Activated T-cell treated with anti-CD3 and anti-CD28 coated beads, Interleukin-2, amount 50 U/mL, for 4 hours (primary cell): ENCODE measurements around the gene ERVK3-1. TPM values are rescaled to one million over a fixed set of nuclear protein-coding genes. Genes with fewer than 3 reads are reported as not detected.
A peak's percentile ranks its signal among the peaks of the same experiment; 100 is the strongest.

Source experiments
- ATAC-seq, 2 donors: fragments of 200-7000 bp; cut with Tn5 transposase; one replicate each; pipeline ENCODE4 v1.10.0; 2021
- DNase-seq: peaks from one replicate; pipeline ENCODE4 v3.0.0-alpha.2; 2020
- H3K27me3 Mint-ChIP-seq: one replicate; pipeline ENCODE4 v1.8.0; 2021; ENCODE audit warnings: low read depth, mixed read lengths
- H3K36me3 Mint-ChIP-seq: one replicate; pipeline ENCODE4 v1.8.0; 2022; ENCODE audit warnings: mixed read lengths; ENCODE audit not compliant: insufficient read depth
- H3K4me1 Mint-ChIP-seq: one replicate; pipeline ENCODE4 v1.8.0; 2021; ENCODE audit warnings: low read depth, mixed read lengths
- H3K4me3 Mint-ChIP-seq: one replicate; pipeline ENCODE4 v1.8.0; 2021; ENCODE audit warnings: mild to moderate bottlenecking, moderate library complexity, mixed read lengths
- H3K9me3 Mint-ChIP-seq: one replicate; pipeline ENCODE4 v1.8.0; 2021; ENCODE audit warnings: mixed read lengths
- total RNA-seq, 3 donors: library from RNA; stranded (reverse); gene quantifications; one replicate each; pipeline ENCODE4 v1.2.1, GENCODE V29; 2021

The ERVK3-1 gene
- total RNA-seq, 3 donors from 2014 or later: 117 TPM

DNA sequence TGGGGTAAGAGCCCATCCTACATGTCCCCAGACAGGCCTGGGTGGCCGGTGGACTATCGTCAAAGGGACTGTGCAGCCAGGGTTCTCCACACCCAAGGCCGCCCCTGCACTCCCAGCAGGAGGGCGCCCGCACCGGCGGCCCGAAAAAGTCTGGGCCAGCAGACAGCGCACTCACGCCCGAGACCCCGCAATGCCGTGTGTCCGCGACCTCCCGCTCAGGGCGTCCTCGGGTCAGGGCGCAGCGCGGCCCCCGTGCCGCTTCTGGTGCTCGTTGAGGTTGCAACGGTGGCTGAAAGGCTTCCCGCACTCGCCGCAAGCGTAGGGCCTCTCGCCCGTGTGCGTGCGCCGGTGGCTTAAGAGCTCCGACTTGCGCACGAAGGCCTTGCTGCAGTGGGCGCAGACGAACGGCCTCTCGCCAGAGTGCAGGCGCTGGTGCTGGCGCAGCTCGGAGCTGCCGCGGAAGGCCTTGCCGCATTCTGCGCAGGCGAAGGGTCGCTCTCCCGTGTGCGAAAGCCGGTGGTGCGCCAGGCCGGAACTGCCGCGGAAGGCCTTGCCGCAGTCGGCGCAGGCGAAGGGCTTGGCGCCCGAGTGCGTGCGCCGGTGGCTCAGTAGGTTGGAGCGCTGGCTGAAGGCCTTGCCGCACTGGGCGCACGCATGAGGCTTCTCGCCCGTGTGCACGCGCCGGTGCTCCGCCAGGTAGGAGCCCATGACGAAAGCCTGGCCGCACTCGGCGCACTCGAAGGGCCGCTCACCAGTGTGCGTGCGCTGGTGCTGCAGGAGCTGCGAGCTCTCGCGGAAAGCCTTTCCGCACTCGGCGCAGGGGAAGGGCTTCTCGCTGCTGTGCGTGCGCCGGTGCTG, 51.0 kb downstream of the ERVK3-1 start:
- H3K27me3 Mint-ChIP-seq: peaks cover 5% of the 10 kb centered on the region
- DNase-seq: no peak
- no peaks in the 10 kb centered on the region for H3K9me3 Mint-ChIP-seq
- no peaks in the 10 kb centered on the region for H3K36me3 Mint-ChIP-seq
- ATAC-seq: peak; percentile 76 to 79
- peak overlapping the region; percentile 56 for H3K4me3 Mint-ChIP-seq
- peaks cover 26% of the 10 kb centered on the region for H3K4me1 Mint-ChIP-seq

DNA sequence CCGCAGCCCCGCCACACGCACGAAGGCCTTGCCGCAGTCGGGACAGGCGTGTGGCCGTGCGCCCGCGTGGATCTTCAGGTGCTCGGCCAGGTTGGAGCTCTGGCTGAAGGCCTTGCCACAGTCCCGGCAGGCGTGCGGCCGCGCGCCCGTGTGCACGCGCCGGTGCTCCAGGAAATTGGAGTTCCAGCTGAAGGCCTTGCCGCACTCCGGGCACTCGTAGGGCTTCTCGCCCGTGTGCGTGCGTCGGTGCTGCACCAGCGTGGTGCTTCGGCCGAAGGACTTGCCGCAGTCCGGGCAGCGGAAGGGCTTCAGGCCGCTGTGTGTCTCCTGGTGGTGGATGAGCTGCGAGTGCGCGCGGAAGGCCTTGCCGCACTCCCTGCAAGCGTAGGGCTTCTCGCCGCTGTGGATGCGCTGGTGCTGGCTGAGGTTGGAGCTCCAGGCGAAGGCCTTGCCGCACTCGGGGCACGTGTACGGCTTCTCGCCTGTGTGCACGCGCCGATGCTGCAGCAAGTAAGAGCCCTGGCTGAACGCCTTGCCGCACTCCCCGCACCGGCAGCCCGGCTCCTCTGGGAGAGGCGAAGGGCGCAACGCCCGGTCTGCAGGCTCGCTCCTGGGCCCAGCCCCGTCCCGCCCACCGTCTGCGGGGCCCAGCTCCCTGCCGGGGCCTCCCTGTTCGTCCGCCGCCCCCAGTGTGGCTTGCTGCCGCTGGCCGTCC, 51.7 kb downstream of the ERVK3-1 start:
- ATAC-seq: peak in 1 of 2 donors; percentile 6
- Mint-ChIP-seq H3K4me1 (peaks cover 30% of the 10 kb centered on the region), H3K9me3 (no peaks in the 10 kb centered on the region), H3K27me3 (peaks cover 5% of the 10 kb centered on the region), H3K4me3 (peak overlapping the region; percentile 56), H3K36me3 (no peaks in the 10 kb centered on the region)
- no peak for DNase-seq

DNA sequence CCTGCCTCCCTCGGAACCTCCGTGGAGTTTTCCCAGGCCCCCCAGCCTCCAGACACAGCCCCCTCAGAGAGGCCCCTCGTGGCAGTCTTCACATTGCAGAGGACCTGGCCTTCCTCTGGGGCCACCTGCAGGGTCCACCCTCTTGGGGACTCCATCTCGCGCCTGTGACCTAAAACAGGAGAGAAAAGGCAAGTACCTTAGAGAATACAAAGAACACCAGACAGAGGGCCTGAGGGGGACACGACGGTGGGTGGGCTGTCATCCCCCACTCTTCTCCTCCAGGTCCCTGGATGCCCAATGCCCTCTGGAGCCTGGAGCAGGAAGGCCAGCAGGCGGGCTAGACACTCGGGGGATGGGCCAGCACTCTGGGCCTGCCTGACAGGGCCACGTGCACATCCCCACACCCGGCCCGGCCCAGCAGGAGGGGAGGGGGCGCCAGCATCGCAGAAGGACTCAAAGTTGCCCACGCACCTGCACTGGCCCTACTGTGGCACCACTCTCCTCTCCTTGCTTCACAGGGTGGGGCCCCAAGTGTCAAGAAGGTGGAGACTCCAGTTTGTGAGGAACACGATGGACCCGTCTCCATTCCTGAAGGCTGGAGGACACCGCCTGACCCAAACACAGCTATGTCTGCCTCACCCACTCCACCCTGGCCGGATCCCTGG, 52.4 kb downstream of the ERVK3-1 start:
- Mint-ChIP-seq H3K4me1 (peaks cover 32% of the 10 kb centered on the region), H3K27me3 (peaks cover 5% of the 10 kb centered on the region), H3K36me3 (no peaks in the 10 kb centered on the region), H3K9me3 (no peaks in the 10 kb centered on the region), H3K4me3 (no peak overlapping the region)
- DNase-seq (no peak), ATAC-seq (no peak)

DNA sequence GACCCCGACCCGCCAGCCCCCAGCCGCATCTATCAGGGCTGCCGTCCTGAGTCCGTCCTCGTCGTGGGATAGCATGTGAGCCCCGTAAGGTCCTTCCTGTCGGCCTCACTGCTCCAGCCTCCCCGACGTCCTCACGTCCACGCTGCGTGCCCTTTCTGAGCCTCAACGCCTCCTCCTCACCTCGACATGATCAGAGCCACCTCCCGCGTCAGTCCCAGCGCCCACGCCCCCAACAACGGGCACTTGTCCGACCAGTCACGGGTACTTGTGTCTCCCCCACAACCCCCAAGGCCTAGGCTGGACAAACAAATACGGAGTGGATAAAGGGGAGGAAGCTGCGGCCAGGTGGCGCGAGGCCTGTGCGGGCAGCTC, 56.7 kb downstream of the ERVK3-1 start:
- Mint-ChIP-seq H3K9me3 (no peaks in the 10 kb centered on the region), H3K4me3 (peak overlapping the region; percentile 94), H3K4me1 (peaks cover 22% of the 10 kb centered on the region), H3K36me3 (no peaks in the 10 kb centered on the region), H3K27me3 (peaks cover 5% of the 10 kb centered on the region)
- ATAC-seq (peak; percentile 9), DNase-seq (no peak)

DNA sequence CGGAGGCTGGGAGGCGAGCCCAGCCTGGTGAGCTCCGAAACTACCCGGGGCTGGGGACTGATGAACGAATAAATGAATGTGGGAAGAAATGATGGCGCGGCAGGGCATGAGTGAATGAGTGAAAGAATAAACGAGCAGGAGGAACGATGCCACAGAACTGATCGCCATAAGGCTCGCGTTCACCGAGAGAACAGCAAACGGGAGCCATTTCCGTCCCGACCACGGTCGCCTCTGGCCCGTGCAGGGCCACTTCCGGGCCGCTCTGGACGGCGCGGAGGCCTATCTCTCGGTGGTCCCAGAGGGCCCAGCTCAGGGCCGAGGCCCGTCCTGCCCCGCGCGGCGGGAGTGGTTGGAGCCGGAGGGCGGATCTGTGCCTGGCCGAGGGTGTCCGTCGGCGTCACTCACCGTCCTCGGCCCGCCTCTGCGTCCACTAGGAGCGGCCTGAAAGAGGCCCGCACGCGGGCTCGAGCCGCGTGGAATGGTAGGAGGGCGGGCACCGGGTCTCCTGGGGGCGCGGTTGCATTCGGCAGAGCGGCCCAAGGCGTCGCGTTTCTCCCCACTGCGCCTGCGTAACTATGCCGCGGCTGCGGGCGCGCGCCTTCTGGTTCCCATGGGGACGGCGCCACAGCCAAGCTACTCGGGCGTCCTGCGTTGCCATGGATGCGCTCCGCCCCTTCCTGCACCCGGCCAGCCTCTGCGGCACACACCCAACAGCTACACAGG, 57.3 kb downstream of the ERVK3-1 start, which contains the start of gene ZNF497:
TSS of gene ZNF497 (minus strand) at position 480 of the 723 bp plus-strand sequence. CDS start 5,116 bp downstream, outside the sequence.
- peak within 1 kb of the TSS; percentile 94 for H3K4me3 Mint-ChIP-seq
- H3K9me3 Mint-ChIP-seq: no peaks in the 10 kb centered on the region
- peak; percentile 92 to 94 for ATAC-seq
- no peaks in the 10 kb centered on the region for H3K36me3 Mint-ChIP-seq
- peaks cover 19% of the 10 kb centered on the region for H3K4me1 Mint-ChIP-seq
- H3K27me3 Mint-ChIP-seq: peaks cover 5% of the 10 kb centered on the region
- peak; percentile 96 for DNase-seq

DNA sequence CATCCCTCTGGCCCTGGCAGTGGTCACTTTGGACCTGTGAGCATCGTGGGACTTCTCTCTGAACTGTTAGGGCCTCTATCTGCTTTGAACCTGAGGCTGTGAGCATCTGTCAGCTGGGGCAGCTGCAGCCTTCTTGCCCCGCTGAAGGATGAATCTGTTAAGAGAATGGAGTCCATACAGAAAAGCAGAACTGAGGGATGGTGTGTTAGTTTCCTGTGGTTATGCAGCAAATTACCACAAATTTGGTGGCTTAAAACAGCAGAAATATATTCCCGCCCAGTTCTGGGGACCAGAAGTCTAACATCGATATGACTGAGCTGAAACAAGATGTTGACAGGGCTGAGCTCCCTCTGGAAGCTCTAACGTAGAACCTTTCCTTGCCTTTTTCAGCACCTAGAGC, 59.0 kb downstream of the ERVK3-1 start:
- Mint-ChIP-seq H3K4me3 (no peak overlapping the region), H3K27me3 (no peaks in the 10 kb centered on the region), H3K9me3 (no peaks in the 10 kb centered on the region), H3K36me3 (no peaks in the 10 kb centered on the region), H3K4me1 (peaks cover 12% of the 10 kb centered on the region)
- ATAC-seq: no peak
- no peak for DNase-seq

Other genes starting within 250 kb of the ERVK3-1 start
- gene ZNF135, start 246.1 kb upstream of the ERVK3-1 start, total RNA-seq: under 1 TPM; 0.27 to 0.48 (median 0.37) TPM
- 10 to 100 TPM in 1 of 3 donors, 1 to 10 TPM in 2; 7.6 to 11.7 (median 9.5) TPM for gene ZSCAN18, start 207.1 kb upstream of the ERVK3-1 start, total RNA-seq
- gene ZNF329, start 154.6 kb upstream of the ERVK3-1 start, total RNA-seq: 1 to 10 TPM; 6.3 to 8.4 (median 7.0) TPM
- gene ZNF274, start 122.3 kb upstream of the ERVK3-1 start, total RNA-seq: 10 to 100 TPM; 17.3 to 26.6 (median 18.4) TPM
- 10 to 100 TPM; 41.6 to 43.8 (median 41.6) TPM for gene ZNF544, start 76.5 kb upstream of the ERVK3-1 start, total RNA-seq
- 1 to 10 TPM; 3.3 to 3.5 (median 3.4) TPM for gene ZNF8, start 26.4 kb upstream of the ERVK3-1 start, total RNA-seq
- 1 to 10 TPM; 3.0 to 4.3 (median 3.6) TPM for gene ZSCAN22, start 21.6 kb downstream of the ERVK3-1 start, total RNA-seq
- 10 to 100 TPM in 2 of 3 donors, 1 to 10 TPM in 1; 9.0 to 12.0 (median 11.5) TPM for gene A1BG, start 48.1 kb downstream of the ERVK3-1 start, total RNA-seq
- under 1 TPM; 0.55 to 0.99 (median 0.98) TPM for gene ZNF497, start 57.4 kb downstream of the ERVK3-1 start, total RNA-seq
- 1 to 10 TPM; 1.2 to 2.1 (median 1.8) TPM for gene ZNF837, start 75.7 kb downstream of the ERVK3-1 start, total RNA-seq
- 1,000 to 10,000 TPM; 2,106 to 2,287 (median 2,120) TPM for gene RPS5, start 81.9 kb downstream of the ERVK3-1 start, total RNA-seq
- 1 to 10 TPM; 2.5 to 3.2 (median 2.5) TPM for gene RNF225, start 90.3 kb downstream of the ERVK3-1 start, total RNA-seq
- gene ZNF584, start 103.3 kb downstream of the ERVK3-1 start, total RNA-seq: 10 to 100 TPM; 17.8 to 20.5 (median 20.3) TPM
- 1 to 10 TPM; 1.0 to 1.8 (median 1.8) TPM for gene ZNF132, start 134.8 kb downstream of the ERVK3-1 start, total RNA-seq
- gene ZNF324B, start 146.2 kb downstream of the ERVK3-1 start, total RNA-seq: 10 to 100 TPM; 10.7 to 13.3 (median 11.3) TPM
- 10 to 100 TPM; 16.1 to 18.0 (median 16.4) TPM for gene ZNF324, start 161.7 kb downstream of the ERVK3-1 start, total RNA-seq
- 1 to 10 TPM; 5.3 to 6.4 (median 6.0) TPM for gene ZNF446, start 171.0 kb downstream of the ERVK3-1 start, total RNA-seq
- 10 to 100 TPM; 12.6 to 19.8 (median 19.5) TPM for gene SLC27A5, start 206.6 kb downstream of the ERVK3-1 start, total RNA-seq
- 10 to 100 TPM; 15.4 to 16.7 (median 16.1) TPM for gene ZBTB45, start 214.4 kb downstream of the ERVK3-1 start, total RNA-seq
- gene TRIM28, start 238.7 kb downstream of the ERVK3-1 start, total RNA-seq: 100 to 1,000 TPM; 850 to 963 (median 920) TPM
- gene CHMP2A, start 249.7 kb downstream of the ERVK3-1 start, total RNA-seq: 100 to 1,000 TPM; 117 to 128 (median 119) TPM